ENCODE data around the gene GRAMD1B. TPM values are rescaled to one million over a fixed set of nuclear protein-coding genes. Genes with fewer than 3 reads are reported as not detected.
"Not testable (repeated sequence)": the region's sequence is repeated elsewhere in the genome, so short reads cannot be mapped to it uniquely, and the experiment has no call there.

Gene GRAMD1B
- total RNA-seq, 2 experiments from 2014 or later, result 36.8 to 39.0 TPM

- DNase-seq, result peak; percentile 41
- ChIA-PET CTCF (interaction anchor here (0.9 to 4.6 kb wide), 7 partner anchors 13 to 150 kb away, joined by 3 to 18 read pairs (median 7); no protein-coding TSS in a partner anchor), POLR2A (interaction anchor here (0.9 to 1.8 kb wide), 4 partner anchors 13 to 391 kb away, joined by 3 to 7 read pairs (median 4); no protein-coding TSS in a partner anchor)
- Mint-ChIP-seq H3K27me3 (no peaks in the 10 kb centered on the region), H3K36me3 (peaks cover 9% of the 10 kb centered on the region), H3K27ac (peak overlapping the region; percentile 86), H3K4me1 (ENCODE audit: low read depth) (peaks cover 78% of the 10 kb centered on the region), H3K9me3 (no peaks in the 10 kb centered on the region), H3K4me3 (no peak overlapping the region)
- intact Hi-C loops (cut with micrococcal nuclease), result loop anchor here (5.0 to 10.0 kb wide), 2 partner anchors 704 to 796 kb away; partner anchors contain the start of gene UBASH3B
Measured at GRCh38 chr11:123451183-123451781, 21.2 kb downstream of the GRAMD1B start.

- DNase-seq, result no peak
- no peak overlapping the region for H3K4me3 Mint-ChIP-seq
- no peaks in the 10 kb centered on the region for H3K9me3 Mint-ChIP-seq
- H3K27me3 Mint-ChIP-seq, result no peaks in the 10 kb centered on the region
- POLR2A ChIA-PET, result no interaction called here
- peaks cover 78% of the 10 kb centered on the region for H3K4me1 Mint-ChIP-seq (ENCODE audit: low read depth)
- H3K36me3 Mint-ChIP-seq, result peaks cover 11% of the 10 kb centered on the region
- intact Hi-C loops (cut with micrococcal nuclease), result loop anchor here (5.0 to 10.0 kb wide), 2 partner anchors 705 to 798 kb away; partner anchors contain the start of gene UBASH3B
- peak overlapping the region; percentile 55 for H3K27ac Mint-ChIP-seq
- CTCF ChIA-PET, result interaction anchor here (0.6 to 4.6 kb wide), 6 partner anchors 8 to 191 kb away, joined by 3 to 18 read pairs (median 4); no protein-coding TSS in a partner anchor
Measured at GRCh38 chr11:123452794-123453193, 22.7 kb downstream of the GRAMD1B start.

DNA sequence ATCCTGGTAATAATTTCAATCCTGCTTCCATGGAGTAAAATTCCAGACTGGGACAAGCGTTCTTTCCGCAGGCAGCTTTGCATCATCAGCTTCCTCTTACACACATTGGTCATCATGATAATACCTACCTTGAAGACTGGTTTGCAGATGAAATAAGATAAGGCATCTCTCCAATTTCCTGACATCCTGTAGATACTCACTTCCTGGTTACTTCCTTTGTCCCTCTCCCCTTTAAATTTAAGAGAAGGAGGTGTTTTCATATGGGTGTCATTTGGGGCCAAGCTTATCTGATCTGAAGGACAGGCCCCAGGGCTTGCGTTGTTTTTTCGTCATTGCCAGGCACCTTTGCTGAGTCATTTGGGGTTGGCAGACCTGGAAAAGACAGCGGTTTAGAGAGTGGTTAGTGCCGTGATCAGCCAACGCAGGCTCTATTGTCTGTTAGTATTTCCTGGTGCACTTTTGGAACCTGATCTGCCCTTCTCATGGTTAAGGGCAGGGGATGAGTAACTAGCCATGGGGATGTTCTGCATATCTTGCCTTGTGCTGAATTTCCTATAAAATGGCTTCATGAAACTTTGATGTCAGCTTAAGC is 24.1 kb downstream of the GRAMD1B start:
- peaks cover 18% of the 10 kb centered on the region for H3K36me3 Mint-ChIP-seq
- peak; percentile 92 for DNase-seq
- peak overlapping the region; percentile 74 for H3K4me3 Mint-ChIP-seq
- H3K4me1 Mint-ChIP-seq (ENCODE audit: low read depth), result peaks cover 82% of the 10 kb centered on the region
- ChIA-PET CTCF (interaction anchor here (0.8 to 3.4 kb wide), 9 partner anchors 9 to 153 kb away, joined by 3 to 18 read pairs (median 4); no protein-coding TSS in a partner anchor), POLR2A (interaction anchor here (1.1 to 1.8 kb wide), 5 partner anchors 15 to 97 kb away, joined by 3 to 11 read pairs (median 4); no protein-coding TSS in a partner anchor)
- H3K9me3 Mint-ChIP-seq, result no peaks in the 10 kb centered on the region
- peak overlapping the region; percentile 97 for H3K27ac Mint-ChIP-seq
- H3K27me3 Mint-ChIP-seq, result no peaks in the 10 kb centered on the region
- intact Hi-C loops (cut with micrococcal nuclease), result loop anchor here (1.0 to 10.0 kb wide), 10 partner anchors 17 to 799 kb away; partner anchors contain the start of genes HSPA8 and UBASH3B

DNA sequence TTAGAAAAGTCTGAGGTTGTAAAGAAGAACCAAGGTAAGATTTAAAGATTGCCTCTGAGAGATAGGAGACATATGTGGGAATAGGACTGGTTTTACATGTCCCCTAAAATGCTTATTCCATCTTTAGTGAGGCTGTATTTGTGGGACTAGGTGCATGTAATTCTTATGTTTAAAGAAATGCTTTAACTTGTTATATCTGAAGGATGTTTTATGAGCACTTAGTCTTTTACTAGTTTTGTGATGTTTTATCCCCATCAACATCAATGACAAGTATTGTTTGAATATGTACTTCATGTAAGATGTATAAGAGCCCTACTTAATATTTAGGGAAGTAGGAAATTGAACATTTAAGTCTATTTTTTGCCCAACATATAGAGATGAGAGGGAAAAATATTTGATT is 24.7 kb downstream of the GRAMD1B start:
- peak overlapping the region; percentile 97 for H3K27ac Mint-ChIP-seq
- no peaks in the 10 kb centered on the region for H3K27me3 Mint-ChIP-seq
- H3K36me3 Mint-ChIP-seq, result peaks cover 18% of the 10 kb centered on the region
- ChIA-PET POLR2A (interaction anchor here (1.1 to 1.8 kb wide), 5 partner anchors 16 to 98 kb away, joined by 3 to 11 read pairs (median 4); no protein-coding TSS in a partner anchor), CTCF (interaction anchor here (1.2 to 3.4 kb wide), 4 partner anchors 17 to 72 kb away, joined by 5 to 18 read pairs (median 6); no protein-coding TSS in a partner anchor)
- DNase-seq, result no peak
- H3K4me1 Mint-ChIP-seq (ENCODE audit: low read depth), result peaks cover 76% of the 10 kb centered on the region
- H3K4me3 Mint-ChIP-seq, result peak overlapping the region; percentile 74
- intact Hi-C loops (cut with micrococcal nuclease), result loop anchor here (1.0 to 10.0 kb wide), 10 partner anchors 17 to 800 kb away; partner anchors contain the start of genes HSPA8 and UBASH3B
- H3K9me3 Mint-ChIP-seq, result no peaks in the 10 kb centered on the region

- POLR2A ChIA-PET, H3K27me3 Mint-ChIP-seq, H3K9me3 Mint-ChIP-seq: not testable (repeated sequence)
- Mint-ChIP-seq H3K36me3 (peaks cover 18% of the 10 kb centered on the region), H3K4me1 (ENCODE audit: low read depth) (peaks cover 60% of the 10 kb centered on the region), H3K4me3 (peak overlapping the region; percentile 67), H3K27ac (peak overlapping the region; percentile 87)
- intact Hi-C loops (cut with micrococcal nuclease), result loop anchor here (10.0 kb wide), 1 partner anchor 802 kb away; the partner anchor contains the start of gene UBASH3B
- CTCF ChIA-PET, result interaction anchor here (1.3 kb wide), 2 partner anchors 21 to 49 kb away, joined by 3 to 8 read pairs; no protein-coding TSS in a partner anchor
- peak; percentile 32 for DNase-seq
Measured at GRCh38 chr11:123456448-123456847, 26.4 kb downstream of the GRAMD1B start.

DNA sequence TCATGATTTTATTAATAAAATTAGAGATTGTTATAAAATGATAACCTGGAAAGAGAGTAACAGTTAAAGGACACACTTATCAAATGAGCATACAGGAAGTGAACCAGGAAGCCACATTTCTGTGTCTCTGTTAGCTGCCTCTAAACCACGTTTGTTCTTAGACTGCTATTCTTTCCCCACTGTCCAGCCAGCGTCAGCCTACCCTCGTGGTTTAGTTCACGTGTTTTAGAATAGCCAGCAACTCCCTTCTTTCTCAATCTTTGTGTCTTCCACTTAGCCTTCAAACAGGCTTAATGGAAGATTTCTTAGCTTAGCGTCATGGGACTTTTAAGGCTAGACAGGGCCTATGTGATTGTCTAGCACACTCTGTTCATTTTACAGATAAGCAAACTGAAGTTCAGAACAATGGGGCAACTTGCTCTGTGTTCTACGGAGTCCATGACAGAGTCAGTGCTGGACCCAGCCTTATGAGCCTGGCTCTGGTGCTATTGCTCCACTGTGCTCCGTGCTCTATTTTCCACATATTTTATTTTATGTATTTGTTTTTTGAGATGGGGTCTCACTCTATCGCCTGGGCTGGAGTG is 27.2 kb downstream of the GRAMD1B start:
- intact Hi-C loops (cut with micrococcal nuclease), result loop anchor here (10.0 kb wide), 1 partner anchor 802 kb away; the partner anchor contains the start of gene UBASH3B
- POLR2A ChIA-PET, result interaction anchor here (0.6 kb wide), 1 partner anchor 26 kb away, joined by 5 read pairs; no protein-coding TSS in a partner anchor
- H3K4me1 Mint-ChIP-seq (ENCODE audit: low read depth), result peaks cover 54% of the 10 kb centered on the region
- H3K27me3 Mint-ChIP-seq, result no peaks in the 10 kb centered on the region
- DNase-seq, result peak; percentile 49
- no peaks in the 10 kb centered on the region for H3K9me3 Mint-ChIP-seq
- H3K27ac Mint-ChIP-seq, result peak overlapping the region; percentile 87
- CTCF ChIA-PET, result interaction anchor here (1.0 to 1.3 kb wide), 3 partner anchors 20 to 100 kb away, joined by 3 to 8 read pairs (median 4); no protein-coding TSS in a partner anchor
- H3K4me3 Mint-ChIP-seq, result no peak overlapping the region
- H3K36me3 Mint-ChIP-seq, result peaks cover 18% of the 10 kb centered on the region

DNA sequence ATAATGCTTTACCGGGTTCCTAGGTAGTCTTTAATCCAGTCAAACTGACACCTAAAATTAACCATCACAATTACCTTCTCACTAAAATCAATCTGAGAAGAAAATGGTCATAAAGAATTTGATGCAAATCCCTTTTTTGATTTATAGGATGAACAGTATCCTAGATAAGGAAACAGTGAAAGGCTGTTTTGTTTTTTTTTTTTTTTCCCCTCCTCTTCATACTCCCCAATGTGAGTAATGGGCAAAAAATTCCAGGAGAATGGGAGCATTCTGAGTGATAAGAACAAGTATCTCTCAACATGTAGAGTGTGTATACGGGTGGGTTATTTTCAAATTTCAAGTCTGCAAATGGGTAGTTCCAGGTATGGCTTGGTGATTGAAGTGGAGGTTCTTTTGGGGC is 28.4 kb downstream of the GRAMD1B start:
- peaks cover 44% of the 10 kb centered on the region for H3K4me1 Mint-ChIP-seq (ENCODE audit: low read depth)
- H3K27ac Mint-ChIP-seq, result no peak overlapping the region

DNA sequence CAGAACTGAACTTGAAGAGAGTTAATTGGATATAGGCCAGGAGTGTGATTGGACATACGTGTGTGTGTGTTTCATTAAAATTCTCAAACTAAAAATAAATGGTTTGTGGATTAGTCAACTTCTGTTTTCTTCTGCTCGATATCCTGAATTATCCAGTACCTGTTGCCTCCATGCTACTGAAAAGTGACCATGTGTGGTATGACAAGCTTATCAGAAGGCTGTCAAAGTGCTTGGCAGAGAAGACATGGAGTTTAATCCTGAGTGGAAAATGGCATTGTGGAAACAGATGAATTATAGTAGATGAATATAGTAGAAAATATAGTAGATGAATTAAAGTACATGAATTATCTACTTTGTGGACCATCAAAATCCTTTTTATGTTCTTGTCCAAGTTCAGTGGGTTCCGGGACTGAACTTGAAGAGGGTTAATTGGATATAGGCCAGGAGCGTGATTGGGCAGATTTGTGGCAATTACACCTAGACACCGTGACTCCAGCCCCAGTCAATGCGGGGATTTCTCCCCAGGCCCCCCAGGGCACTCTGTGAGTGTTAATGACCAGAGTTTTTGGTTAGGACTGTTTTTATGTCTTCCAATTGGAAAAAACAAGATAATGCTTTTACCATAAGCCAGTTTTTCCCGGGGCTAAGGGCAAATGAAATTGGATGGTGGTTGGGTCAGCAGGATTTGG is 30.1 kb downstream of the GRAMD1B start:
- Mint-ChIP-seq H3K4me3 (no peak overlapping the region), H3K9me3 (no peaks in the 10 kb centered on the region), H3K27me3 (no peaks in the 10 kb centered on the region), H3K4me1 (ENCODE audit: low read depth) (peaks cover 31% of the 10 kb centered on the region), H3K27ac (no peak overlapping the region), H3K36me3 (peaks cover 14% of the 10 kb centered on the region)
- intact Hi-C loops (cut with micrococcal nuclease), result no loop called here
- POLR2A ChIA-PET, result no interaction called here
- CTCF ChIA-PET, result interaction anchor here (1.3 to 1.9 kb wide), 2 partner anchors 20 to 199 kb away, joined by 4 read pairs; no protein-coding TSS in a partner anchor
- no peak for DNase-seq

More for the DNA sequence above, 28.4 kb downstream of the GRAMD1B start:
- no peaks in the 10 kb centered on the region for H3K27me3 Mint-ChIP-seq
- intact Hi-C loops (cut with micrococcal nuclease), result loop anchor here (10.0 kb wide), 1 partner anchor 804 kb away; the partner anchor contains the start of gene UBASH3B
- ChIA-PET CTCF (no interaction called here), POLR2A (no interaction called here)
- no peak overlapping the region for H3K4me3 Mint-ChIP-seq
- peaks cover 18% of the 10 kb centered on the region for H3K36me3 Mint-ChIP-seq
- no peaks in the 10 kb centered on the region for H3K9me3 Mint-ChIP-seq
- no peak for DNase-seq

GRCh38 chr11:123461164-123461563 is 31.1 kb downstream of the GRAMD1B start:
- no peak overlapping the region for H3K4me3 Mint-ChIP-seq
- no peaks in the 10 kb centered on the region for H3K27me3 Mint-ChIP-seq
- ChIA-PET CTCF (interaction anchor here (0.6 to 1.9 kb wide), 4 partner anchors 16 to 107 kb away, joined by 3 to 6 read pairs (median 4); no protein-coding TSS in a partner anchor), POLR2A (no interaction called here)
- H3K9me3 Mint-ChIP-seq, result no peaks in the 10 kb centered on the region
- H3K4me1 Mint-ChIP-seq (ENCODE audit: low read depth), result peaks cover 25% of the 10 kb centered on the region
- intact Hi-C loops (cut with micrococcal nuclease), result no loop called here
- peaks cover 9% of the 10 kb centered on the region for H3K36me3 Mint-ChIP-seq
- DNase-seq, result no peak
- no peak overlapping the region for H3K27ac Mint-ChIP-seq

GRCh38 chr11:123465667-123466066 is 35.6 kb downstream of the GRAMD1B start:
- intact Hi-C loops (cut with micrococcal nuclease); H3K27me3 Mint-ChIP-seq; H3K4me3 Mint-ChIP-seq; CTCF ChIA-PET; H3K27ac Mint-ChIP-seq; H3K36me3 Mint-ChIP-seq; DNase-seq; H3K9me3 Mint-ChIP-seq; POLR2A ChIA-PET: not testable (repeated sequence)
- peaks cover 24% of the 10 kb centered on the region for H3K4me1 Mint-ChIP-seq (ENCODE audit: low read depth)

GRCh38 chr11:123466172-123466571 is 36.1 kb downstream of the GRAMD1B start:
- CTCF ChIA-PET, result interaction anchor here (1.0 to 1.1 kb wide), 3 partner anchors 12 to 111 kb away, joined by 3 to 5 read pairs (median 3); no protein-coding TSS in a partner anchor
- POLR2A ChIA-PET; H3K4me3 Mint-ChIP-seq; intact Hi-C loops (cut with micrococcal nuclease); H3K27ac Mint-ChIP-seq; H3K9me3 Mint-ChIP-seq; DNase-seq; H3K36me3 Mint-ChIP-seq; H3K27me3 Mint-ChIP-seq: not testable (repeated sequence)
- peaks cover 25% of the 10 kb centered on the region for H3K4me1 Mint-ChIP-seq (ENCODE audit: low read depth)
